Upper lobe of left lung (tissue), 6 donors: Measurements from ENCODE around the gene ZNF574. TPM values are rescaled to one million over a fixed set of nuclear protein-coding genes. Genes with fewer than 3 reads are reported as not detected.
A peak's percentile ranks its signal among the peaks of the same experiment; 100 is the strongest.

ENCODE experiments used
- ATAC-seq, 2 donors: fragments of 200-7000 bp; cut with Tn5 transposase; one replicate each; pipeline ENCODE4 v1.9.1; 2022; ENCODE audit warnings: mild to moderate bottlenecking in 2 of 2, moderate library complexity in 2 of 2; ENCODE audit not compliant: low FRiP score in 2 of 2
- DNase-seq, 2 donors: peaks; one replicate each; pipeline ENCODE4 v3.0.0-alpha.2; 2019 to 2020
- H3K27ac ChIP-seq, 4 donors: fragments of 200-600 bp; sonication (generic); one replicate each; pipeline ENCODE4 v1.5.1; 2016 to 2019
- H3K27me3 ChIP-seq, 4 donors: fragments of 200-600 bp; sonication (generic); one replicate each; pipeline ENCODE4 v1.5.1; 2017 to 2019
- H3K36me3 ChIP-seq, 4 donors: fragments of 200-600 bp; sonication (generic); one replicate each; pipeline ENCODE4 v1.5.1; 2016 to 2019
- H3K4me1 ChIP-seq, 4 donors: fragments of 200-600 bp; sonication (generic); one replicate each; pipeline ENCODE4 v1.5.1; 2018 to 2019
- H3K4me3 ChIP-seq, 4 donors: fragments of 200-600 bp; sonication (generic); one replicate each; pipeline ENCODE4 v1.5.1; 2017 to 2019; ENCODE audit warnings: mild to moderate bottlenecking in 2 of 4, moderate library complexity in 1 of 4
- H3K9me3 ChIP-seq, 4 donors: fragments of 200-600 bp; sonication (generic); one replicate each; pipeline ENCODE4 v1.5.1; 2018 to 2019
- EP300 ChIP-seq, 4 donors: sonication (generic); formaldehyde crosslinking; IDR thresholded peaks; one replicate each; pipeline ENCODE4 v1.5.1; 2017; ENCODE audit warnings: antibody characterized with exemption in 4 of 4, control low read depth in 2 of 4
- POLR2A ChIP-seq, 4 donors: fragments of 450-650 bp; IDR thresholded peaks; one replicate each; pipeline ENCODE4 v1.5.1; 2016 to 2017; ENCODE audit warnings: antibody characterized with exemption in 4 of 4, mild to moderate bottlenecking in 2 of 4
- POLR2AphosphoS5 ChIP-seq, 2 donors: sonication (generic); formaldehyde crosslinking; IDR thresholded peaks; one replicate each; pipeline ENCODE4 v1.5.1; 2017; ENCODE audit warnings: antibody characterized with exemption in 2 of 2
- WGBS, 2 donors: methylation state at CpG; one replicate each; pipeline ENCODE4 v1.1.5; 2017 to 2018; 5-methylcytosine and 5-hydroxymethylcytosine counted together
- total RNA-seq, 6 donors: library from RNA; depleted of rRNA in 4 of 6; stranded (reverse); fragments of >200 nt in 4 of 6; gene quantifications; one replicate each; pipeline versions ENCODE4 v1.1.0 to v1.2.1, GENCODE V29; 2016 to 2021
- TF ChIP-seq, protein P1 (sequence below), 6 experiments: fragments of 450-650 bp in 4 of 6; fragments of 200-600 bp in 2 of 6; sonication (generic) in 2 of 6; IDR thresholded peaks; one replicate each; pipeline ENCODE4 v1.5.1; 2016 to 2019; ENCODE audit warnings: antibody characterized with exemption in 6 of 6
- donor health status: DM: no; HTN: no; CAD: no; lungs with moderate emphysema.
- donor health status: DM: no; HTN: yes; CAD: no; lungs with severe emphysema.

The ZNF574 gene
- total RNA-seq, 6 donors from 2014 or later: 9.2 to 26.4 (median 13.3) TPM

DNA sequence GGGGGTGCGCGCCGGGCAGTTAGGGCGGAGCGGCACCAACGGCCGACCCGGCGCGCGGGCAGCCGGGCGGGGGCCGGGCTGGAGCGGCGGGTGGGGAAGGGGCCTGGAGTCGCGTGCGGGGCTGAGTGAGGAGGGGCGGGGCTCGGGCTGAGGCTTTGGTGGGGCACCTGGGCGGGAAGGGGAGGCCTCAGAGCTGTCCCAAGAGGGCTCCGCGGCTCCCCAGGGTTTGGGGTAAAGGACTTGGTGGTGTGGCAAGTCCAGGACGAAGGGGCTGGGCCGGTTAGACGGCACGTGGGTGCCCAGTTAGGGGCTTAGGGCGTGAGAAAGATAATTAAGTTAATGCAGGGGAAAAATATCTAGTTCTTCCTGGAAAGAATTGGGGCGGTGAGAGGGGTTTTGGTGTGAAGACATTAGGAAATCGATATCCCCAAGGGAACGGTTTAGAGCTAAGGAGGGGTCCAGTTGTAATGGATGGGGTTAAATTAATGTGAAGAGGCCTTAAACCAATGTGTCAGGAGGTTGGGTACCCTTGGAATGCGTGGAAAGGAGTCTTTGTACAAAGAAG lies 496 bp downstream of the ZNF574 start:
- H3K27me3 ChIP-seq: no peaks in the 10 kb centered on the region
- H3K4me1 ChIP-seq: peaks cover 8 to 31% (median 21%) of the 10 kb centered on the region in 4 donors
- WGBS, 2 donors: 1 to 2% methylated on average over 19 to 30 of the region's 33 CpGs
- peak overlapping the region; percentile 66 to 98 (median 96) for H3K4me3 ChIP-seq
- H3K36me3 ChIP-seq: peaks cover 10 to 31% (median 30%) of the 10 kb centered on the region in 4 donors
- TF ChIP-seq POLR2AphosphoS5 (IDR thresholded peaks at IDR 0.05) (no peak), POLR2A (IDR thresholded peaks at IDR 0.05) (no peak), EP300 (IDR thresholded peaks at IDR 0.05) (no peak)
- TF ChIP-seq, protein P1, sequence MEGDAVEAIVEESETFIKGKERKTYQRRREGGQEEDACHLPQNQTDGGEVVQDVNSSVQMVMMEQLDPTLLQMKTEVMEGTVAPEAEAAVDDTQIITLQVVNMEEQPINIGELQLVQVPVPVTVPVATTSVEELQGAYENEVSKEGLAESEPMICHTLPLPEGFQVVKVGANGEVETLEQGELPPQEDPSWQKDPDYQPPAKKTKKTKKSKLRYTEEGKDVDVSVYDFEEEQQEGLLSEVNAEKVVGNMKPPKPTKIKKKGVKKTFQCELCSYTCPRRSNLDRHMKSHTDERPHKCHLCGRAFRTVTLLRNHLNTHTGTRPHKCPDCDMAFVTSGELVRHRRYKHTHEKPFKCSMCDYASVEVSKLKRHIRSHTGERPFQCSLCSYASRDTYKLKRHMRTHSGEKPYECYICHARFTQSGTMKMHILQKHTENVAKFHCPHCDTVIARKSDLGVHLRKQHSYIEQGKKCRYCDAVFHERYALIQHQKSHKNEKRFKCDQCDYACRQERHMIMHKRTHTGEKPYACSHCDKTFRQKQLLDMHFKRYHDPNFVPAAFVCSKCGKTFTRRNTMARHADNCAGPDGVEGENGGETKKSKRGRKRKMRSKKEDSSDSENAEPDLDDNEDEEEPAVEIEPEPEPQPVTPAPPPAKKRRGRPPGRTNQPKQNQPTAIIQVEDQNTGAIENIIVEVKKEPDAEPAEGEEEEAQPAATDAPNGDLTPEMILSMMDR (IDR thresholded peaks at IDR 0.05): no peak
- H3K27ac ChIP-seq: peak overlapping the region; percentile 87 to 98 (median 94)
- H3K9me3 ChIP-seq: no peaks in the 10 kb centered on the region
- DNase-seq (no peak), ATAC-seq (no peak)

DNA sequence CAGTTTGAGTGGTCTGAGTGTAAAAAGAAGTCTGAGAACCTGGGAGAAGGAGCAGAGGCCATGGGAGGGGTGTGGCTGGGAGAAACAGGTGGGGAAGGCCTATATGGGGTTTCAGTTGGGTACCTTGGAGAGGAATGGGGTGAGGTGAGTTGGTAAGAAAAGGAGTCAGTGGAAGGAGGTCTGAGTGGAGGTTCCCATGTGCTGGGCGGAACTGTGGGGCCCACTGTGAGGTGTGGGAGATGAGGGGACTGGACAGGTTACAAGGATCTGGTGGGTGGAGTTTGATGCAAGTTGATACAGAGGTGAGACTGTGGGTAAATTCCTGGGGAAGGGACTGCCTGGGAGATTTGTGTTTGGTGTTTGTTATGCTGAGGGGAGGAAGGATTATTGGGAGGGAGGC lies 2.1 kb downstream of the ZNF574 start:
- no peaks in the 10 kb centered on the region for H3K9me3 ChIP-seq
- 74 to 88% methylated on average over 1 of the region's 1 CpG for WGBS, 2 donors
- TF ChIP-seq, protein P1 (IDR thresholded peaks at IDR 0.05): no peak
- no peak for TF ChIP-seq POLR2AphosphoS5 (IDR thresholded peaks at IDR 0.05)

GRCh38 chr19:42078538-42079275 lies 2.7 kb downstream of the ZNF574 start:
- Histone ChIP-seq H3K27me3 (no peaks in the 10 kb centered on the region), H3K27ac (no peak overlapping the region), H3K4me3 (no peak overlapping the region), H3K9me3 (no peaks in the 10 kb centered on the region), H3K4me1 (peaks cover 8 to 31% (median 21%) of the 10 kb centered on the region in 4 donors), H3K36me3 (peaks cover 10 to 50% (median 34%) of the 10 kb centered on the region in 4 donors)
- WGBS, 2 donors: 76 to 84% methylated on average over 3 to 13 of the region's 15 CpGs
- TF ChIP-seq, protein P1 (IDR thresholded peaks at IDR 0.05): no peak
- TF ChIP-seq POLR2AphosphoS5 (IDR thresholded peaks at IDR 0.05) (no peak), EP300 (IDR thresholded peaks at IDR 0.05) (no peak), POLR2A (IDR thresholded peaks at IDR 0.05) (no peak)
- DNase-seq: peak in 1 of 2 donors; percentile 71
- ATAC-seq: no peak

More for the DNA sequence above, 2.1 kb downstream of the ZNF574 start:
- no peaks in the 10 kb centered on the region for H3K27me3 ChIP-seq
- DNase-seq: no peak
- no peak overlapping the region for H3K4me3 ChIP-seq
- H3K4me1 ChIP-seq: peaks cover 8 to 31% (median 21%) of the 10 kb centered on the region in 4 donors
- no peak for ATAC-seq
- H3K27ac ChIP-seq: no peak overlapping the region
- H3K36me3 ChIP-seq: peaks cover 10 to 44% (median 34%) of the 10 kb centered on the region in 4 donors

DNA sequence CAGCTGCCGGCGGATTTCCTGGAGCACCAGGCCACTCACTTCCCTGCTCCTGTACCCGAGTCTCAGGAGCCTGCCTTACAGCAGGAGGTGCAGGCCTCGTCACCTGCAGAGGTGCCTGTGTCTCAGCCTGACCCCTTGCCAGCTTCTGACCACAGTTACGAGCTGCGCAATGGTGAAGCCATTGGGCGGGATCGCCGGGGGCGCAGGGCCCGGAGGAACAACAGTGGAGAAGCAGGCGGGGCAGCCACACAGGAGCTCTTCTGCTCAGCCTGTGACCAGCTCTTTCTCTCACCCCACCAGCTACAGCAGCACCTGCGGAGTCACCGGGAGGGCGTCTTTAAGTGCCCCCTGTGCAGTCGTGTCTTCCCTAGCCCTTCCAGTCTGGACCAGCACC lies 3.3 kb downstream of the ZNF574 start:
- Histone ChIP-seq H3K27me3 (no peaks in the 10 kb centered on the region), H3K27ac (no peak overlapping the region), H3K4me1 (peaks cover 8 to 31% (median 21%) of the 10 kb centered on the region in 4 donors), H3K4me3 (no peak overlapping the region), H3K9me3 (no peaks in the 10 kb centered on the region), H3K36me3 (peaks cover 10 to 53% (median 34%) of the 10 kb centered on the region in 4 donors)
- TF ChIP-seq, protein P1 (IDR thresholded peaks at IDR 0.05): no peak
- TF ChIP-seq EP300 (IDR thresholded peaks at IDR 0.05) (no peak), POLR2A (IDR thresholded peaks at IDR 0.05) (no peak), POLR2AphosphoS5 (IDR thresholded peaks at IDR 0.05) (no peak)
- peak in 1 of 2 donors; percentile 80 for DNase-seq
- 84 to 91% methylated on average over 4 to 16 of the region's 16 CpGs for WGBS, 2 donors
- ATAC-seq: no peak
